HTERT RPE-1 (cell line): ENCODE measurements around the gene GALNTL6.
"Not testable (repeated sequence)": the region's sequence is repeated elsewhere in the genome, so short reads cannot be mapped to it uniquely, and the experiment has no call there.

Experiments
- in situ Hi-C: fragments of 300-500 bp; cut with MboI; formaldehyde crosslinking; loops from 4 replicates; pipeline ENCODE4 v1.14.3; 2020; ENCODE audit warnings: low sequenced_read_pairs

GALNTL6 gene

GRCh38 chr4:172899861-172900260 is 1086.7 kb downstream of the GALNTL6 start:
- in situ Hi-C loops: no loop called here

DNA sequence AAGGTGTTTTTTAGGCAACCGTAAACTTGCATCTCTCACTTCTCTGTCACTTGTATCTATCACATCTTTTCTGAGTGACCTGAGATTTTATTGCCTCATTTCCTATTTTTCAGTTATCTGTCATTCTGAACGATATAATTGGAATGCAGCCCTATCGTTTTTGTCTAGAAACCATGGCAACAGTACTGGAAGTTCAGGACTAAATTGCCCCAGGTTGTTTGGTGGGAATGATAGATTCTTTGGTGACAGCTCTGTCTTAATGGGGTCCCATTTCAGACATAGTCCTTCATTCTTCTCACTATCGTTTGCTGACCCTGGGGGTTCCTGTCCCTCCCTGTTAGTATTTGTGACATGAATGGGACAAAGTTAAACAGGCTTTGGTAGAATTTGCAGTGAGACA is 1087.7 kb downstream of the GALNTL6 start:
- in situ Hi-C loops: no loop called here

DNA sequence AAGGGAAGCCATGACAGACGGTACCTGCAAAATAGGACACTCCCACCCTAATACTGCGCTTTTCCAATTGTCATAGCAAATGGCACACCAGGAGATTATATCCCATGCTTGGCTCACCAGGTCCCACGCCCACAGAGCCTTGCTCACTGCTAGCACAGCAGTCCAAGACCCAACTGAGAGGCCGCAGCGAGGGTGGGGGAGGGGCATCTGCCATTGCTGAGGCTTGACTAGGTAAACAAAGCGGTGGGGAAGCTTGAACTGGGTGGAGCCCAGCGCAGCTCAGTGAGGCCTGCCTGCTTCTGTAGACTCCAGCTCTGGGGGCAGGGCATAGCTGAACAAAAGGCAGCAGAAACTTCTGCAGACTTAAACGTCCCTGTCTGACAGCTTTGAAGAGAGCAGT is 1099.3 kb downstream of the GALNTL6 start:
- in situ Hi-C loops: not testable (repeated sequence)

DNA sequence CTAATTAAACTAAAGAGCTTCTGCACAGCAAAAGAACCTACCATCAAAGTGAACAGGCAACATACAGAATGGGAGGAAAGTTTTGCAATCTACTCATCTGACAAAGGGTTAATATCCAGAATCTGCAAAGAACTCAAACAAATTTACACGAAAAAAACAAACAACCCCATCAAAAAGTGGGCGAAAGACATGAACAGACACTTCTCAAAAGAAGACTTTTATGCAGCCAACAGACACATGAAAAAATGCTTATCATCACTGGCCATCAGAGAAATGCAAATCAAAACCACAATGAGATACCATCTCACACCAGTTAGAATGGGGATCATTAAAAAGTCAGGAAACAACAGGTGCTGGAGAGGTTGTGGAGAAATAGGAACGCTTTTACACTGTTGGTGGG is 1104.2 kb downstream of the GALNTL6 start:
- in situ Hi-C loops: not testable (repeated sequence)

DNA sequence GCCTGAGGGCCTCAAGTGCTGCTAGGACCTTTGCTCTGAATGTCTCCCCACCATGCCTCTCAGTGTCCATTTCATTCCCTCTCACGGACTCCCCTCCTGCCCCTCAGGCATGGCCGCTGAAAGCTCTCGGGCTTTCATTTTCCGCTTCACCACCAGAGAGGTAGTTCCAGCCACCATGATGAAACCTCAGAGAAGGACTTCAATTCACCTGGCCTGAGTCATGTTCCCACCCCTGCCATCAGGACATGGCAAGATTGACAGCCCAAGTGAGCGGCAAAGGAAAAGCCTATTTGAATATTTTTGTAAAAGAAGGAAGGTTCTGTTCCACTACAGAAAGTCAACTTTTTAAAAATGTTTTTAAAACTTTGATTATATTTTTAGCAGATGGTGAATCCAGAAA is 1106.1 kb downstream of the GALNTL6 start:
- in situ Hi-C loops: no loop called here

DNA sequence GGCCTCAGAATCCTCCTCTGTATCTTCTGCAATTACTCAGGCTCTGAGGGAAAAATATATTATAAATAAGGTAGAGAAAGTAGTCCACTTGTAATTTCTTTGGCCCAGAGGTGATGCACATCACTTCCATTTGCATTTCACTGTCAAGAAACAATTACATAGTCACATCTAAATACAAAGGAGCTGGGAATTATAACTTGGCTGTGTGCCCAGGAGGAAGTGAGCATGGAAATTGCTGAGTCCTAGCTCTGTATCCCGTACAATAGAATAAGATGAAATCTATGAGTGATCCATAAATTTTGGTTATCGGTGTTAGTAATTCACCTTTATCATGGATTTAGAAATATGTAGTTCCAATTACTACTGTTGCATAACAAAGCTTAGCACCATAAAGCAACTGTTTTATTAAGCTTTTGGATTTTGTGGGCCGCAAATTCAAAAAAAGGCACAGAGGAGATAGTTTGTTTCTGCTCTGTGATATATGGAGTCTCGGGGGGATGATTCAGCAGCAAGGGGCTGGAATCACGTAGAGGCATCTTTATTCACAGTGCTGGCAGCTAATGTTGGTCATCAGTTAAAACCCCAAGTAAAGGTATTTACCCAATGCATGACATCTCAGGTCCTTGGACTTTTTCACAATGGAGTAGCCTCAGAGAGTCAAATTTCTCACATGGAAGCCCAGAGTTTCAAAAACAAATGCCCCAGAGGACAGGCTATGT is 1114.1 kb downstream of the GALNTL6 start:
- in situ Hi-C loops: no loop called here

DNA sequence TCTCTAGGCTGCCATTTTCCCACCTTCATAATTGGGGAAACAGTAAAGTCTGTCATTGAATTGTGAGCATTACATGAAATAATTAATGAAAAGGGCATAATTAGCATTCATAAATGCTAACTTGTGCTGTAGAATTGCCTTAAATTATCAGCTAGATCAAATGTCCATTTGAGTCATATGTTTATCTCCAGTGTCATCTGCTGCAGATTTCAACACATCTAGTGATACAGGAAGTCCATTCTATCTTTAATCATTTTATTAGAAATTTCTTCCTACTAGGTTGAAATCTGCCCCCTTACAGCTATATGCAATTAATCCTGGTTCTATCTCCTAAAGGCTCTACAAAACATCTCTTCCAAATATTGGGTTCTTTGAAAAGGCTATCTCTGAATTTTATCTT is 1115.1 kb downstream of the GALNTL6 start:
- in situ Hi-C loops: no loop called here

- in situ Hi-C loops: no loop called here
These were observed 1125.0 kb downstream of the GALNTL6 start for GRCh38 chr4:172938072-172938829.

- in situ Hi-C loops: no loop called here
These were observed 1125.7 kb downstream of the GALNTL6 start for GRCh38 chr4:172938870-172939269.

GRCh38 chr4:172942840-172943239 is 1129.6 kb downstream of the GALNTL6 start:
- in situ Hi-C loops: no loop called here

- in situ Hi-C loops: no loop called here
These were observed 1132.4 kb downstream of the GALNTL6 start for GRCh38 chr4:172945611-172946010.

- in situ Hi-C loops: no loop called here
These were observed 1133.3 kb downstream of the GALNTL6 start for GRCh38 chr4:172946503-172946902.

- in situ Hi-C loops: no loop called here
These were observed 1134.4 kb downstream of the GALNTL6 start for GRCh38 chr4:172947594-172947993.

DNA sequence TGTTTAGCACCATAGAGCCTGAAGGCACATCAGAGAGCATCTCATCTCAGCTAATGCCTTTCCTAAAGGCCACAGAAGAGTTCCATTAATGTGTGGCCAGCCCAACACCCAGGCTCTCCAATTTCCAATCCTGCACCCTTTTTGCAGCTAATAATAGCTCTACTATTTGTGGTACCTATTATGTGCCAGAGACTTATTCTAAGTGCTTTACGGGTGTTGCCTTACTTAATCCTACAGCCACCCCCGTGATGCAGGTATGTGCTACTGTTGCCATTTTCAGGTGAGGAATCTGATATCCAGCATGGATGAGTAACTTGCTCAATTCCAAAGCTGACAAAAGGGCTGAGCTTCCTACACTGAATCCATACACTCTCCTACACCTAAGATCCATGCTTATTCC is 1137.8 kb downstream of the GALNTL6 start:
- in situ Hi-C loops: no loop called here

DNA sequence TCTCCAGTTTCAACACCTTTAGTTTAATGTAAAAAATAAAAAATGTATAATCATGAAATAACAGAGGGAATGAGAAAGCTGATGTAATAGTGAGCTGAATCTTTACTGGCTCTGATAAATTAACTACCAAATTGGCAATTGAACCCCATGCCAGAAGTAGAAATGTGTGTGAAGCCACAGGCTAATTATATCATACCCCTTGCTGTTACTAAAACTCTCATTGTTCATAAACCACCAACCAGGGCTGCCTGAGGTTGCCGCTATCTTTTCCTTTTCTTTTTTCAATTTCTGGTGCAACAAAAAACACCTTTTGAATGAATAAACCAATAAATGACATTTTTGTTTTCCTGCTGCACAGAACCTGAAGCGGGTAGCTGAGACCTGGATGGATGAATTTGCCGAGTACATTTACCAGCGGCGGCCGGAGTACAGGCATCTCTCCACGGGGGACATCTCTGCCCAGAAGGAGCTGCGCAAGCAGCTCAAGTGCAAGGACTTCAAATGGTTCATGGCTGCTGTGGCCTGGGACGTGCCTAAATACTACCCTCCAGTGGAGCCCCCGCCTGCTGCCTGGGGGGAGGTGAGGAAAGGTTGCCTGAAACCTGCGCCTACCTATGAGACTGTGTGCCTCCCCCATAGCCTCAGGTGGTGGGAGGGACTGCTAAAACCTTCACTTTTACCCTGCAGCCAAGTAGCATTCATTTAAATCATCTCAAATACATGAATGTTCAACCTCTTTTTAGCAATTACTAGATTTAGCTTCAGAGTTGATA is 1138.7 kb downstream of the GALNTL6 start:
- in situ Hi-C loops: no loop called here

- in situ Hi-C loops: no loop called here
These were observed 1140.8 kb downstream of the GALNTL6 start for GRCh38 chr4:172953896-172954568.

DNA sequence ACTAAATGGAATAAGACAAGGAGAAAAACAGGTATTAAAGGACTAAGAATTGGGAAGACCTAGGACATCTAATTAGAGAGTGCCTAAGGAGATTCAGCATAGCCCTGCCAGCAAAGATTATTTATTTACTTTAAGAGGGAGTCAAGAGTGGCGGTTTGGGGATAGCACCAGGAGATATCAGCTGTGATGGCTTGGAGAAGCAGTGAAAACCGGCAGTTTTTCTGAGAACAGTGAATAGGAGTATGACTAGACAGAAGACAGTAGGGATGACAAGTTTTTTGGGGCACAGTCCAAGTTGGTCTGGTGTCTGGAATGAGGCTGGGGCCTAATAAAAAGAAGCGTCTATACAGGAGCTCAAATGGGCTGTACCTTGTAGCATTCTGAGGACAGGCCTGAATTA is 1143.1 kb downstream of the GALNTL6 start:
- in situ Hi-C loops: not testable (repeated sequence)

- in situ Hi-C loops: no loop called here
These were observed 1144.0 kb downstream of the GALNTL6 start for GRCh38 chr4:172957216-172957615.

- in situ Hi-C loops: no loop called here
These were observed 1149.6 kb downstream of the GALNTL6 start for GRCh38 chr4:172962564-172963353.
